C4-2B (cell line): ENCODE results near the gene SUCLG1.

Experiments
- ZFX ChIP-seq: fragments of 450-650 bp; IDR thresholded peaks from 2 replicates; pipeline ENCODE4 v1.6.1; 2017
- TF ChIP-seq, protein P1 (sequence below): fragments of 450-650 bp; conservative IDR thresholded peaks from 2 replicates; pipeline ENCODE4 v1.5.1; 2017; ENCODE audit warnings: mild to moderate bottlenecking

DNA sequence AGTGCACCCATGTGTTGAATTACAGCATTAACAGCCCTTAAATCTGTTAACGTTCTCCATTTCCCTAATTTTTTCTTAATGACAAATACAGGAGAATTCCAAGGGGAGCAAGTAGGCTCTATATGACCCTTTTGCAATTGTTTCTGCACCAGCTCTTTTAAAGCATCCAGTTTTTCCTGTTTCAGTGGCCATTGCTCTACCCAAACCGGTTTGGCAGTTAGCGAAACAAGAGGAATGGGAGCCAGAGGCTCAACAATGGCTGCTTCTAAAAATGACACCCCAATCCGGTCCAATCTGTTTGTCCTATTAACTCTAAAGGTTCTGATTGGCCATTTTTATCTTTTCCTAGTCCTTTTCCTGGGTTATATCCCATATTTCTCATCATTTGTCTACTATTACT lies 15.1 kb upstream of the SUCLG1 start:
- TF ChIP-seq, protein P1, sequence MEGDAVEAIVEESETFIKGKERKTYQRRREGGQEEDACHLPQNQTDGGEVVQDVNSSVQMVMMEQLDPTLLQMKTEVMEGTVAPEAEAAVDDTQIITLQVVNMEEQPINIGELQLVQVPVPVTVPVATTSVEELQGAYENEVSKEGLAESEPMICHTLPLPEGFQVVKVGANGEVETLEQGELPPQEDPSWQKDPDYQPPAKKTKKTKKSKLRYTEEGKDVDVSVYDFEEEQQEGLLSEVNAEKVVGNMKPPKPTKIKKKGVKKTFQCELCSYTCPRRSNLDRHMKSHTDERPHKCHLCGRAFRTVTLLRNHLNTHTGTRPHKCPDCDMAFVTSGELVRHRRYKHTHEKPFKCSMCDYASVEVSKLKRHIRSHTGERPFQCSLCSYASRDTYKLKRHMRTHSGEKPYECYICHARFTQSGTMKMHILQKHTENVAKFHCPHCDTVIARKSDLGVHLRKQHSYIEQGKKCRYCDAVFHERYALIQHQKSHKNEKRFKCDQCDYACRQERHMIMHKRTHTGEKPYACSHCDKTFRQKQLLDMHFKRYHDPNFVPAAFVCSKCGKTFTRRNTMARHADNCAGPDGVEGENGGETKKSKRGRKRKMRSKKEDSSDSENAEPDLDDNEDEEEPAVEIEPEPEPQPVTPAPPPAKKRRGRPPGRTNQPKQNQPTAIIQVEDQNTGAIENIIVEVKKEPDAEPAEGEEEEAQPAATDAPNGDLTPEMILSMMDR = no peak
- TF ChIP-seq ZFX = no peak
